OCI-LY7 (cell line): ENCODE measurements around the gene CRY1. TPM values are rescaled to one million over a fixed set of nuclear protein-coding genes. Genes with fewer than 3 reads are reported as not detected.

Experiments used
- BruUV-seq: library from RNA; stranded (reverse); fragments of 400-500 nt; replicated peaks from 2 replicates; lab custom pipeline; 2021; lab: Mats Ljungman, UMichigan
- CTCF ChIA-PET: fragments of 300-600 bp; sonication (Branson Sonifier 250); formaldehyde crosslinking; loops from one replicate; lab custom pipeline; 2022; ENCODE audit warnings: antibody characterized with exemption; ENCODE audit not compliant: unreplicated experiment; lab: Charles Lee
- POLR2A ChIA-PET: fragments of 300-600 bp; sonication (Branson Sonifier 250); formaldehyde crosslinking; loops from one replicate; lab custom pipeline; 2022; ENCODE audit warnings: antibody characterized with exemption; lab: Charles Lee
- DNase-seq: peaks from one replicate; pipeline ENCODE4 v3.0.0-alpha.2; 2015; ENCODE audit warnings: low spot score
- H2AFZ ChIP-seq: fragments of 200-600 bp; sonication (generic), shearing (Covaris generic); 2 replicates; pipeline ENCODE4 v1.6.1; 2014; ENCODE audit warnings: mild to moderate bottlenecking, antibody characterized with exemption, low read length, moderate library complexity
- H3K27ac ChIP-seq: fragments of 200-600 bp; sonication (generic); 2 replicates; pipeline ENCODE4 v1.5.1; 2014; ENCODE audit warnings: mixed run types, low read depth, mild to moderate bottlenecking, moderate library complexity, low read length, inconsistent platforms; ENCODE audit not compliant: poor library complexity, severe bottlenecking
- H3K36me3 ChIP-seq: fragments of 200-600 bp; sonication (generic); 2 replicates; pipeline ENCODE4 v1.6.1; 2014; ENCODE audit warnings: mild to moderate bottlenecking, antibody characterized with exemption, low read length, moderate library complexity, mixed read lengths; ENCODE audit not compliant: insufficient read depth
- H3K4me1 ChIP-seq: fragments of 200-600 bp; sonication (generic); 2 replicates; pipeline ENCODE4 v1.5.1; 2014; ENCODE audit warnings: mild to moderate bottlenecking, low read length; ENCODE audit not compliant: insufficient read depth, poor library complexity, severe bottlenecking
- H3K4me2 ChIP-seq: fragments of 200-600 bp; sonication (generic); 2 replicates; pipeline ENCODE4 v1.6.1; 2014; ENCODE audit warnings: mild to moderate bottlenecking, low read length
- H3K4me3 ChIP-seq: fragments of 200-600 bp; sonication (generic); 2 replicates; pipeline ENCODE4 v1.5.1; 2014; ENCODE audit warnings: mild to moderate bottlenecking, low read depth, low read length; ENCODE audit not compliant: poor library complexity, severe bottlenecking
- H3K79me2 ChIP-seq: fragments of 200-600 bp; sonication (generic); 2 replicates; pipeline ENCODE4 v1.6.1; 2016; ENCODE audit warnings: low read depth, mild to moderate bottlenecking, low read length, moderate library complexity, mixed read lengths; ENCODE audit not compliant: insufficient read depth
- H3K9me2 ChIP-seq: fragments of 200-600 bp; sonication (generic); 2 replicates; pipeline ENCODE4 v1.6.1; 2016; ENCODE audit warnings: mild to moderate bottlenecking, low read length, mixed read lengths; ENCODE audit not compliant: insufficient read depth
- H3K9me3 ChIP-seq: fragments of 200-600 bp; sonication (generic); 2 replicates; pipeline ENCODE4 v1.6.1; 2014; ENCODE audit warnings: mild to moderate bottlenecking, mixed run types, low read length, mixed read lengths
- H4K20me1 ChIP-seq: fragments of 200-600 bp; sonication (generic); 2 replicates; pipeline ENCODE4 v1.6.1; 2014; ENCODE audit warnings: mild to moderate bottlenecking, antibody characterized with exemption, low read length, moderate library complexity, mixed read lengths; ENCODE audit not compliant: insufficient read depth
- EZH2phosphoT487 ChIP-seq: fragments of 200-600 bp; sonication (generic); IDR thresholded peaks from 2 replicates; pipeline ENCODE4 v1.6.1; 2018; ENCODE audit warnings: low read depth, borderline replicate concordance, mild to moderate bottlenecking, mixed run types, antibody characterized with exemption, low read length, moderate library complexity, mixed read lengths
- intact Hi-C: fragments of 100-400 bp; cut with micrococcal nuclease; formaldehyde crosslinking; loops from one replicate; pipeline ENCODE4 v1.10.0; 2022; ENCODE audit not compliant: unreplicated experiment
- total RNA-seq, 2 experiments: library from RNA; depleted of rRNA in 1 of 2; stranded (reverse); fragments of >200 nt in 1 of 2; shearing (Covaris generic) in 1 of 2; gene quantifications; 2 replicates each; pipeline ENCODE4 v1.2.3, GENCODE V29; 2014 to 2022
- TF ChIP-seq, protein P1 (sequence below): fragments of 200-600 bp; sonication (generic); conservative IDR thresholded peaks from 2 replicates; pipeline ENCODE4 v1.5.1; 2014; ENCODE audit warnings: mild to moderate bottlenecking, antibody characterized with exemption, low read length, moderate library complexity, mixed read lengths

Gene CRY1
- total RNA-seq, 2 experiments from 2014 or later, result not detected

DNA sequence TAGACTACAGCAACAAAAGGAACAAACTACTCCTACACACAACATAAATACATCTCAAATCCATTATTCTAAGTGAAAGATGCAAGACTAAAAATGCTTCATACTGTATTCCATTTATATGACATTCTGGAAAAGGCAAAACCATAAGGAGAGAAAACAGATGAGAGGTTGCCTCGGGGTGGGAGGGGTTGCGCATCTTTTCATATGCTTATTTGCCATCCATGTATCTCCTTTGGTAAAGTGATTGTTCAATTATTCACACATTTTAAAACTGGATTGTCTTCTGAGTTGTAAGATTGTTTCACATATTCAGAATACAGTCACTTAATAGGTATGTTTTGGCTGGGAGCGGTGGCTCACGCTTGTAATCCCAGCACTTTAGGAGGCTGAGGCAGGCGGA is 142.8 kb downstream of the CRY1 start:
- H2AFZ ChIP-seq, result no peak overlapping the region
- POLR2A ChIA-PET, result interaction anchor here (0.5 kb wide), 1 partner anchor 81 kb away, joined by 4 read pairs; no protein-coding TSS in a partner anchor
- CTCF ChIA-PET, result no interaction called here
- H3K4me1 ChIP-seq, result peaks cover 11% of the 10 kb centered on the region
- no peaks in the 10 kb centered on the region for H3K79me2 ChIP-seq
- DNase-seq, result no peak
- no peaks in the 10 kb centered on the region for H3K9me2 ChIP-seq
- H3K4me2 ChIP-seq, result no peak overlapping the region
- H3K4me3 ChIP-seq, result no peak overlapping the region
- H3K9me3 ChIP-seq, result peaks cover 16% of the 10 kb centered on the region; the same call in 1 of the 2 replicates
- no peak overlapping the region for H3K27ac ChIP-seq
- H4K20me1 ChIP-seq, result no peaks in the 10 kb centered on the region
- TF ChIP-seq, protein P1, sequence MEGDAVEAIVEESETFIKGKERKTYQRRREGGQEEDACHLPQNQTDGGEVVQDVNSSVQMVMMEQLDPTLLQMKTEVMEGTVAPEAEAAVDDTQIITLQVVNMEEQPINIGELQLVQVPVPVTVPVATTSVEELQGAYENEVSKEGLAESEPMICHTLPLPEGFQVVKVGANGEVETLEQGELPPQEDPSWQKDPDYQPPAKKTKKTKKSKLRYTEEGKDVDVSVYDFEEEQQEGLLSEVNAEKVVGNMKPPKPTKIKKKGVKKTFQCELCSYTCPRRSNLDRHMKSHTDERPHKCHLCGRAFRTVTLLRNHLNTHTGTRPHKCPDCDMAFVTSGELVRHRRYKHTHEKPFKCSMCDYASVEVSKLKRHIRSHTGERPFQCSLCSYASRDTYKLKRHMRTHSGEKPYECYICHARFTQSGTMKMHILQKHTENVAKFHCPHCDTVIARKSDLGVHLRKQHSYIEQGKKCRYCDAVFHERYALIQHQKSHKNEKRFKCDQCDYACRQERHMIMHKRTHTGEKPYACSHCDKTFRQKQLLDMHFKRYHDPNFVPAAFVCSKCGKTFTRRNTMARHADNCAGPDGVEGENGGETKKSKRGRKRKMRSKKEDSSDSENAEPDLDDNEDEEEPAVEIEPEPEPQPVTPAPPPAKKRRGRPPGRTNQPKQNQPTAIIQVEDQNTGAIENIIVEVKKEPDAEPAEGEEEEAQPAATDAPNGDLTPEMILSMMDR, result no peak
- no peak for TF ChIP-seq EZH2phosphoT487
- intact Hi-C loops, result loop anchor here (10.0 kb wide), 1 partner anchor 1684 kb away; the partner anchor contains the start of gene SELPLG
- no TSS peak for BruUV-seq
- no peaks in the 10 kb centered on the region; the same call in 1 of the 2 replicates for H3K36me3 ChIP-seq

DNA sequence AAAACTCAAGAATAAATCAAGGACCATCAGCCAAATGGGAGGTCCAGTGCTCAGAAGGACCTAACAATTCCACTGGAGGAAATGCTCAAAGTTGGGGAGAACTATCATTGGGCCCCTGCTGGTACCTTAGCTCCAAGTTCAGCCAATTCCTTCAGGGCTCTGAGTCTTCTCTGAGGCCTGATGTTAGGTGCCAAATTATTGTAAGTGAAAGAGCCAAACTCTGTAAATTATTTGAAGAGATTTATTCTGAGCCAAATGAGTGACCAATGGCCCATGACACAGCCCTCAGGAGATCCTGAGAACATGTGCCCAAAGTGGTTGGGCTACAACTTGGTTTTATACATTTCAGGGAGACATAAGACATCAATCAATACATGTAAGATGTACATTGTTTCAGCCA is 145.9 kb downstream of the CRY1 start:
- Histone ChIP-seq H3K4me2 (no peak overlapping the region), H3K4me1 (no peaks in the 10 kb centered on the region), H3K79me2 (no peaks in the 10 kb centered on the region), H3K27ac (no peak overlapping the region), H3K9me2 (no peaks in the 10 kb centered on the region), H2AFZ (no peak overlapping the region), H3K36me3 (no peaks in the 10 kb centered on the region), H3K4me3 (no peak overlapping the region), H3K9me3 (peaks cover 25% of the 10 kb centered on the region), H4K20me1 (no peaks in the 10 kb centered on the region)
- TF ChIP-seq, protein P1, result no peak
- no peak for TF ChIP-seq EZH2phosphoT487
- CTCF ChIA-PET, result no interaction called here
- DNase-seq, result no peak
- no TSS peak for BruUV-seq
- intact Hi-C loops, result no loop called here
- POLR2A ChIA-PET, result interaction anchor here (0.7 kb wide), 1 partner anchor 171 kb away, joined by 4 read pairs; no protein-coding TSS in a partner anchor

DNA sequence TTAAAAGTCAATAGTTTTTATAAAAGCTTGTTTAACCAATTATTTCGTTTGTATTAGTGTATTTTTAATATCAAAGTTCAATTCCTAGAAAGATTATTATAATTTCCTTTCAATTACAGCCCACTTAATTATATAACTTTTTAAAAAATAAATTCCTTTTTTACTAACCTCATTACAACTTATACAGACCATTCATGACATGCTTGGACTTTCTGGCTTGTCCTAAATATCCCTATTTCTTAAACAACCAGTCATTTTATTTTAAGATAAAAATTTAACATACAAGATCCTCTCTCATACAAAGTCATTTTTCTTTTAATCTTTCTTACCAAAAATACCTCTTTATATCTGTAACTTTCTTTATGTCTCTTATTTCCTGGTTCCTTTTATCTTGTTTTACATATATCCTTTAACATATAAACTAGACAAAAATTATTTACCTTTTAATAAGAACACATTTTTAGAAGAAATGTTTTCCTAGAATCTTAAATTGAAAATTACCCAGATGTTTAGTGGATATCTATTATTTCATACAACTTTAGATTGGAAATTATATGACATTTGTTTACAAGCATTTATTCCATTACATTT is 148.0 kb downstream of the CRY1 start:
- Histone ChIP-seq H3K79me2 (no peaks in the 10 kb centered on the region), H3K9me3 (peaks cover 25% of the 10 kb centered on the region), H3K27ac (no peak overlapping the region), H3K4me3 (no peak overlapping the region), H4K20me1 (no peaks in the 10 kb centered on the region), H3K9me2 (no peaks in the 10 kb centered on the region), H3K36me3 (no peaks in the 10 kb centered on the region), H3K4me2 (no peak overlapping the region), H3K4me1 (no peaks in the 10 kb centered on the region), H2AFZ (no peak overlapping the region)
- intact Hi-C loops, result no loop called here
- peak; percentile 15 for DNase-seq
- ChIA-PET CTCF (no interaction called here), POLR2A (no interaction called here)
- no peak for TF ChIP-seq EZH2phosphoT487
- TF ChIP-seq, protein P1, result no peak
- no TSS peak for BruUV-seq
